ENCODE data around the gene CCAR1. TPM values are rescaled to one million over a fixed set of nuclear protein-coding genes. Genes with fewer than 3 reads are reported as not detected.
"Not testable (repeated sequence)": the region's sequence is repeated elsewhere in the genome, so short reads cannot be mapped to it uniquely, and the experiment has no call there.

The CCAR1 gene, protein sequence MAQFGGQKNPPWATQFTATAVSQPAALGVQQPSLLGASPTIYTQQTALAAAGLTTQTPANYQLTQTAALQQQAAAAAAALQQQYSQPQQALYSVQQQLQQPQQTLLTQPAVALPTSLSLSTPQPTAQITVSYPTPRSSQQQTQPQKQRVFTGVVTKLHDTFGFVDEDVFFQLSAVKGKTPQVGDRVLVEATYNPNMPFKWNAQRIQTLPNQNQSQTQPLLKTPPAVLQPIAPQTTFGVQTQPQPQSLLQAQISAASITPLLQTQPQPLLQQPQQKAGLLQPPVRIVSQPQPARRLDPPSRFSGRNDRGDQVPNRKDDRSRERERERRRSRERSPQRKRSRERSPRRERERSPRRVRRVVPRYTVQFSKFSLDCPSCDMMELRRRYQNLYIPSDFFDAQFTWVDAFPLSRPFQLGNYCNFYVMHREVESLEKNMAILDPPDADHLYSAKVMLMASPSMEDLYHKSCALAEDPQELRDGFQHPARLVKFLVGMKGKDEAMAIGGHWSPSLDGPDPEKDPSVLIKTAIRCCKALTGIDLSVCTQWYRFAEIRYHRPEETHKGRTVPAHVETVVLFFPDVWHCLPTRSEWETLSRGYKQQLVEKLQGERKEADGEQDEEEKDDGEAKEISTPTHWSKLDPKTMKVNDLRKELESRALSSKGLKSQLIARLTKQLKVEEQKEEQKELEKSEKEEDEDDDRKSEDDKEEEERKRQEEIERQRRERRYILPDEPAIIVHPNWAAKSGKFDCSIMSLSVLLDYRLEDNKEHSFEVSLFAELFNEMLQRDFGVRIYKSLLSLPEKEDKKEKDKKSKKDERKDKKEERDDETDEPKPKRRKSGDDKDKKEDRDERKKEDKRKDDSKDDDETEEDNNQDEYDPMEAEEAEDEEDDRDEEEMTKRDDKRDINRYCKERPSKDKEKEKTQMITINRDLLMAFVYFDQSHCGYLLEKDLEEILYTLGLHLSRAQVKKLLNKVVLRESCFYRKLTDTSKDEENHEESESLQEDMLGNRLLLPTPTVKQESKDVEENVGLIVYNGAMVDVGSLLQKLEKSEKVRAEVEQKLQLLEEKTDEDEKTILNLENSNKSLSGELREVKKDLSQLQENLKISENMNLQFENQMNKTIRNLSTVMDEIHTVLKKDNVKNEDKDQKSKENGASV
- total RNA-seq = 10 to 100 TPM; 37.1 to 93.8 (median 48.5) TPM

DNA sequence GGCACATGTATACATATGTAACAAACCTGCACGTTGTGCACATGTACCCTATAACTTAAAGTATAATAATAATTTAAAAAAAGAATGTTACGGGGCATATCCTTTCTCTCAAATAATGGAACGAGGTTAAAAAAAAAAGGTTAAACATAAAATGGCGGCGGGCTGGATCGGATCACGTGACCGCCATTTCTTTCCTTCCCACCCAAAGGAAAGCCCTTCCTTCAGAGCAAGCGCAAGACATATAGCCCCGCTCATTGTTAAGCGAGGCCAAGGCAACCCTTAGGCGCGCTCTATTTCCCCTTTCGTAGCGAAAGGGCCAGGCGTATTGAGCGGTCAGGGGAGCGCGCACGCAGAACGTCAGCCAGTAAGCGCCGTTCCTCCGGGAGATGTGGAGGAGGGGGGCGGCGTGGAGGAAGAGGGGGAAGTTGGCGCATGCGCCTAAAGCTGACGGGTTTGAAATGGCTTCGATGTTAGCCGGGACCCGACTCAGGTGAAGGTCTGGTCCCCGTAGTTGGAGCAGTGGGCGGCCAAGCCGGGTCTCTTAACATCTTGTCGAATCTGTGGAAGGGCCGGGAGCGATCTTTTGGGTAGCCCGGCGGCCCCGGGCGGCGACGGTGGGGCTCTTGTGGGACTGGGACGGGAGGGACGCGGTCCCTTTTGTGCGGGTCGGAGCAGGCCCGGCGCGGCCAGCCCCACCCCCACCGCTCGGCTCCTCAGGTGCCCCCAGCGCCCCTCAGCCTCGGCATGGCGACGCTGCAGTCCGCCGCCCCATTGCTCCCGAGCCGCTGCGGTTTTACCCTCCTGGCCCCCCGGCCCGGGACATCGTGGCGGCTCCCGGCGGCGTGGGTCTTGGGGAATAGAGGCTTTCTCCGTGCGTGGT is at the start of gene CCAR1:
Gene CCAR1 (plus strand): TSS at position 447 of the 880 bp plus-strand sequence. CDS start 1,266 bp downstream, outside the sequence.
- Histone ChIP-seq H3K4me3 (peak within 1 kb of the TSS; percentile 81 to 96 (median 90)), H3K27ac (peak within 1 kb of the TSS; percentile 96 to 97), H3K4me1 (replicated peaks in 1 of 2) (peaks cover 2 to 4% of the 10 kb centered on the region in 2 donors)
- 0 to 2% (median 1%) methylated on average over 3 to 37 of the region's 72 CpGs; no CpG with 5 or more reads in 3 of the 10 experiments for WGBS, 10 experiments
- peak; percentile 97 to 99 (median 98) for ATAC-seq (replicated peaks in 6 of 8)
- in situ Hi-C loops (cut with MboI; ENCODE audit: low pct_unique_long_range_greater_than_20kb in 2 of 9, low sequenced_read_pairs in 9 of 9, unreplicated experiment in 9 of 9) = loop anchor here in 1 of 9 experiments (25.0 kb wide), 1 partner anchor 159 kb away; the partner anchor contains the start of gene TET1

DNA sequence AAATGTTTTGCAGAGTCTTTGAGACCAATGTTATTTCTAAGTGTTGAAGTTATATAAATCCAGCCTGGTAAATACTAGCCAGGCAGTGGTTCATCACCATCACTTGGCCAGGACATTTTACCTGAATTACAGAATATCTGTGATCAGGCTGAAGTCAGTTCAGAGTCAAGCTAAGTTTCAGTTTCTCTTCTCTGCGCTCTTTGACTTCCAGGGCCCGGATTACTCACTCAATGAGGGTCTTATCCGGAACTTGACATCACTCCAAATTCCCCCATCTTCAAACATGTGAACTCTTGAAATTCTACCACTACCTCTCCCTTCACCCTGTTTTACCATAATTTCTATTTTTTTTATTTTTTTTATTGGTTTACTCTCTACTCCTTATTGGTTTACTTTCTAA is 36.6 kb upstream of the CCAR1 start:
- H3K27ac ChIP-seq = no peak overlapping the region
- no peak overlapping the region for H3K4me3 ChIP-seq
- H3K4me1 ChIP-seq (replicated peaks in 1 of 2) = no peaks in the 10 kb centered on the region
- in situ Hi-C loops (cut with MboI; ENCODE audit: low pct_unique_long_range_greater_than_20kb in 2 of 9, low sequenced_read_pairs in 9 of 9, unreplicated experiment in 9 of 9) = no loop called here
- WGBS, 10 experiments = 82 to 100% (median 97%) methylated on average over 3 of the region's 3 CpGs; no CpG with 5 or more reads in 1 of the 10 experiments
- no peak for ATAC-seq (replicated peaks in 6 of 8)

DNA sequence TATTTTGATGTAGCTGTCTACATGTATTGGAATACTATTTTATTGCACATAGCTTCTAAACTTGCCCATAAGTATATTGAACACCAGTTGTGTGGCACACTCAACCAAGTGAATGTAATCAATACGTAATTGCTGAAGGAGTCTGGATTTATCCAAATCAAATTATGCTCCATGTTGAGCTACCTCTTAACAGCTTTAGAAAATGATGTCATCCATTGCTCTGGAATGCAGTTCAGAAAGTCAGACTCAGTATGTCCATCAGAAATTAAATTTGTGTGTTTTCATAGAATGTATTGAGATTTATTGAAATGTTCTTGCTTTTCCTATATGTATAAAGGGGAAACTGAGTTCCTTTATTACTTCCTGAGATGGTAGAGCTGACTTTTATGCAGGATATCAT is 25.0 kb upstream of the CCAR1 start:
- peak in 1 of 8 experiments; percentile 22 for ATAC-seq (replicated peaks in 6 of 8)
- no peak overlapping the region for H3K27ac ChIP-seq
- in situ Hi-C loops (cut with MboI; ENCODE audit: low pct_unique_long_range_greater_than_20kb in 2 of 9, low sequenced_read_pairs in 9 of 9, unreplicated experiment in 9 of 9) = no loop called here
- H3K4me1 ChIP-seq (replicated peaks in 1 of 2) = no peaks in the 10 kb centered on the region
- H3K4me3 ChIP-seq = no peak overlapping the region
- WGBS, 10 experiments = 50 to 100% (median 72%) methylated on average over 1 of the region's 1 CpG; no CpG with 5 or more reads in 4 of the 10 experiments

- no peaks in the 10 kb centered on the region for H3K4me1 ChIP-seq (replicated peaks in 1 of 2)
- no peak overlapping the region for H3K27ac ChIP-seq
- no peak overlapping the region for H3K4me3 ChIP-seq
- WGBS, 10 experiments = 95 to 100% (median 100%) methylated on average over 1 of the region's 1 CpG; no CpG with 5 or more reads in 1 of the 10 experiments
- in situ Hi-C loops (cut with MboI; ENCODE audit: low pct_unique_long_range_greater_than_20kb in 2 of 9, low sequenced_read_pairs in 9 of 9, unreplicated experiment in 9 of 9) = no loop called here
- ATAC-seq (replicated peaks in 6 of 8) = no peak
These were observed 23.9 kb upstream of the CCAR1 start for GRCh38 chr10:68697106-68697505.

DNA sequence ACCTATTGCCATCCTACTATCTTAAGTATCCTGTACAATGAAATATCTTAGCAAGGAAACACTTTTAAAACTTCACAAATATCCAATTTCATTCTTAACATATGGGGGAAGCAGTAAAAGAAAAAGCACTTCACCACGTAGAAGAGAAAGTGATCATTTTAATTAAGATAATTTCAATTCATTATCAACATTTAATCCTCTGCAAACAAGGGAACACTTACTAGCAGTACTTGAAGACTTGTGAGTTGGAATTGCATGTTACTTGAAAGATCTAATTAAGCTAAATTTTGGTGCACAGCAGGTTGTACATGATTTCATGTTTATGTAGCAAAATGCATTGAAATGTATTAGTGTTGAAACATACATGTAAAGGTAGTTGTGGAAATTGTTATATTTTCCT is 20.8 kb upstream of the CCAR1 start:
- in situ Hi-C loops (cut with MboI; ENCODE audit: low pct_unique_long_range_greater_than_20kb in 2 of 9, low sequenced_read_pairs in 9 of 9, unreplicated experiment in 9 of 9) = loop anchor here in 1 of 9 experiments (25.0 kb wide), 1 partner anchor 138 kb away; the partner anchor contains the start of gene TET1
- H3K4me3 ChIP-seq = no peak overlapping the region
- no peak for ATAC-seq (replicated peaks in 6 of 8)
- no peaks in the 10 kb centered on the region for H3K4me1 ChIP-seq (replicated peaks in 1 of 2)
- 18 to 85% (median 43%) methylated on average over 1 of the region's 1 CpG; no CpG with 5 or more reads in 3 of the 10 experiments for WGBS, 10 experiments
- H3K27ac ChIP-seq = no peak overlapping the region

DNA sequence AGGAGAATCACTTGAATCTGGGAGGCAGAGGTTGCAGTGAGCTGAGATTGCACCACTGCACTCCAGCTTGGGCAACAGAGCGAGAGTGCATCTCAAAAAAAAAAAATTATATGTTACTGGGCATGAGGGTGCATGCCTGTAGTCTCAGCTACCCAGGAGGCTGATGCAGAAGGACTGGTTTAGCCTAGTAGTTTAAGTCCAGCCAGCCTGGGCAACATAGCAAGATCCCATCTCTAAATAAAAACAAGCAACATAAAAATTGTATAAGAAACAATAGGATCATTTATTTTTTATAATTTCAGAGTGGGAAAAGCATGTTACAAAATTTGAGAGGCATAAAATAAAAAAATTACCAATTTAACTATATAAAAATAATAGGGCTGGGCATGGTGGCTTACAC is 15.5 kb upstream of the CCAR1 start:
- in situ Hi-C loops (cut with MboI; ENCODE audit: low pct_unique_long_range_greater_than_20kb in 2 of 9, low sequenced_read_pairs in 9 of 9, unreplicated experiment in 9 of 9) = loop anchor here in 1 of 9 experiments (25.0 kb wide), 1 partner anchor 143 kb away; the partner anchor contains the start of gene TET1
- H3K27ac ChIP-seq = no peak overlapping the region
- no peak overlapping the region for H3K4me3 ChIP-seq
- no peak for ATAC-seq (replicated peaks in 6 of 8)
- no peaks in the 10 kb centered on the region for H3K4me1 ChIP-seq (replicated peaks in 1 of 2)
- WGBS, 10 experiments = 0 to 88% methylated on average over 1 of the region's 1 CpG; no CpG with 5 or more reads in 8 of the 10 experiments

GRCh38 chr10:68708987-68709386 is 12.1 kb upstream of the CCAR1 start:
- H3K4me3 ChIP-seq; ATAC-seq (replicated peaks in 6 of 8); H3K27ac ChIP-seq; H3K4me1 ChIP-seq (replicated peaks in 1 of 2): not testable (repeated sequence)
- WGBS, 10 experiments = 61 to 100% (median 93%) methylated on average over 1 to 4 of the region's 5 CpGs; no CpG with 5 or more reads in 2 of the 10 experiments
- in situ Hi-C loops (cut with MboI; ENCODE audit: low pct_unique_long_range_greater_than_20kb in 2 of 9, low sequenced_read_pairs in 9 of 9, unreplicated experiment in 9 of 9) = loop anchor here in 1 of 9 experiments (25.0 kb wide), 1 partner anchor 147 kb away; the partner anchor contains the start of gene TET1

DNA sequence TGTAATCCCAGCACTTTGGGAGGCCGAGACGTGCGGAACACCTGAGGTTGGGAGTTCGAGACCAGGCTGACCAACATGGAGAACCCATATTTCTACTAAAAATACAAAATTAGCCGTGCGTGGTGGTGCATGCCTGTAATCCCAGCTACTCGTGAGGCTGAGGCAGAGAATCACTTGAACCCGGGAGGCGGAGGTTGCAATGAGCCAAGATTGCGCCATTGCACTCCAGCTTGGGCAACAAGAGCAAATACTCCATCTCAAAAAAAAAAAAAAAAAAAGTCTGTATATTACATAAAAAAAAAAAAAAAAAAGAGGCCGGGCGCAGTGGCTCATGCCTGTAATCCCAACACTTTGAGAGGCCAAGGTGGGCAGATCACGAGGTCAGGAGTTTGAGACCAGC is 8.0 kb upstream of the CCAR1 start:
- H3K4me3 ChIP-seq = not testable (repeated sequence)

DNA sequence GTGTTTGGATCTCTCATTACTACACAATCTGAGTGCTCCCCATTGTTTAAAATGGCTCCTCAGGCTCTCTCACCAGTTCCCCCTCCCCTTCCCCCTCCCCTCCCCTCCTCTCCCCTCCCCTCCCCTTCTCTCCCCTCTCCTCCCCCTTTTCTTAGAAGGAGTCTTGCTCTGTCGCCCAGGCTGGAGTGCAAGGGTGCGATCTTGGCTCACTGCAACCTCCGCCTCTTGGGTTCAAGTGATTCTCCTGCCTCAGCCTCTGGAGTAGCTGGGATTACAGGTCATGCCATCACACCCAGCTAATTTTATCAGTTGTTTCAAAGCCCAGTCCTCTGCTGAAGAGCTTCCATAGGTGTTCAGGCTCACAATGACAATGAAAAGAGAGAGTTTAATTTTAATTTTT is 3.6 kb upstream of the CCAR1 start:
- WGBS, 10 experiments = no CpG with 5 or more reads among the region's 3 CpGs
- in situ Hi-C loops (cut with MboI; ENCODE audit: low pct_unique_long_range_greater_than_20kb in 2 of 9, low sequenced_read_pairs in 9 of 9, unreplicated experiment in 9 of 9) = loop anchor here in 1 of 9 experiments (25.0 kb wide), 1 partner anchor 155 kb away; the partner anchor contains the start of gene TET1
- ATAC-seq (replicated peaks in 6 of 8) = no peak

More for the DNA sequence above, 8.0 kb upstream of the CCAR1 start:
- WGBS, 10 experiments = 87 to 100% (median 97%) methylated on average over 3 to 10 of the region's 13 CpGs; no CpG with 5 or more reads in 1 of the 10 experiments
- in situ Hi-C loops (cut with MboI; ENCODE audit: low pct_unique_long_range_greater_than_20kb in 2 of 9, low sequenced_read_pairs in 9 of 9, unreplicated experiment in 9 of 9) = loop anchor here in 1 of 9 experiments (25.0 kb wide), 1 partner anchor 151 kb away; the partner anchor contains the start of gene TET1
- not testable (repeated sequence) for ATAC-seq (replicated peaks in 6 of 8); H3K27ac ChIP-seq; H3K4me1 ChIP-seq (replicated peaks in 1 of 2)

GRCh38 chr10:68721673-68722335 is 765 bp downstream of the CCAR1 start:
- peak in 2 of 8 experiments; percentile 26 to 35 for ATAC-seq (replicated peaks in 6 of 8)
- peaks cover 2 to 4% of the 10 kb centered on the region in 2 donors for H3K4me1 ChIP-seq (replicated peaks in 1 of 2)

More for the DNA sequence above, 3.6 kb upstream of the CCAR1 start:
- Histone ChIP-seq H3K27ac (no peak overlapping the region), H3K4me3 (no peak overlapping the region), H3K4me1 (replicated peaks in 1 of 2) (peaks cover 0 to 2% of the 10 kb centered on the region in 2 donors)

DNA sequence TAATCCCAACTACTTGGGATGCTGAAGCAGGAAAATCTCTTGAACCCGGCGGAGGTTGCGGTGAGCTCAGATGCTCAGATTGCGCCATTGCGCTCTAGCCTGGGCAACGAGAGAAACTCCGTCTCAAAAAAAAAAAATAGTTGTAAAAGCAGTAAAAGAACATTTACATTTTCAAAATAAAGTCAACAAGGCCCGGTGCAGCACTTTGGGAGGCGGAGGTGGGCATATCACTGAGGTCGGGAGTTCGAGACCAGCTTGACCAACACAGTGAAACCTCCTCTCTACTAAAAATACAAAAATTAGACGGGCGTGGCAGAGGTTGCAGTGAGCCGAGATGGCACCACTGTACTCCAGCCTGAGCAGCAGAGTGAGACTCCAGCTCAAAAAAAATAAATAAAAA is 4.0 kb downstream of the CCAR1 start:
- no peak for ATAC-seq (replicated peaks in 6 of 8)
- WGBS, 10 experiments = 92 to 100% (median 95%) methylated on average over 2 to 14 of the region's 14 CpGs; no CpG with 5 or more reads in 1 of the 10 experiments
- in situ Hi-C loops (cut with MboI; ENCODE audit: low pct_unique_long_range_greater_than_20kb in 2 of 9, low sequenced_read_pairs in 9 of 9, unreplicated experiment in 9 of 9) = loop anchor here in 2 of 9 experiments (25.0 kb wide), 2 partner anchors 187 to 338 kb away; partner anchors contain the start of gene DDX50 (in 1 of the 2)
- no peak overlapping the region for H3K4me3 ChIP-seq
- peaks cover 2 to 4% of the 10 kb centered on the region in 2 donors for H3K4me1 ChIP-seq (replicated peaks in 1 of 2)
- no peak overlapping the region for H3K27ac ChIP-seq

More at GRCh38 chr10:68721673-68722335, 765 bp downstream of the CCAR1 start:
- peak overlapping the region; percentile 81 to 96 (median 90) for H3K4me3 ChIP-seq
- 0 to 22% (median 0%) methylated on average over 1 to 14 of the region's 27 CpGs; no CpG with 5 or more reads in 2 of the 10 experiments for WGBS, 10 experiments
- peak overlapping the region; percentile 96 to 97 for H3K27ac ChIP-seq
- in situ Hi-C loops (cut with MboI; ENCODE audit: low pct_unique_long_range_greater_than_20kb in 2 of 9, low sequenced_read_pairs in 9 of 9, unreplicated experiment in 9 of 9) = loop anchor here in 1 of 9 experiments (25.0 kb wide), 1 partner anchor 160 kb away; the partner anchor contains the start of gene TET1
